ENCODE data around the gene CFAP300. TPM values are rescaled to one million over a fixed set of nuclear protein-coding genes. Genes with fewer than 3 reads are reported as not detected.
A peak's percentile ranks its signal among the peaks of the same experiment; 100 is the strongest.

CFAP300 gene
- total and polyA plus RNA-seq, 2 of the 8 experiments (the other 6 are each of a cell fraction or from before 2014, with no cell fraction given), result 2.1 to 2.8 TPM

DNA sequence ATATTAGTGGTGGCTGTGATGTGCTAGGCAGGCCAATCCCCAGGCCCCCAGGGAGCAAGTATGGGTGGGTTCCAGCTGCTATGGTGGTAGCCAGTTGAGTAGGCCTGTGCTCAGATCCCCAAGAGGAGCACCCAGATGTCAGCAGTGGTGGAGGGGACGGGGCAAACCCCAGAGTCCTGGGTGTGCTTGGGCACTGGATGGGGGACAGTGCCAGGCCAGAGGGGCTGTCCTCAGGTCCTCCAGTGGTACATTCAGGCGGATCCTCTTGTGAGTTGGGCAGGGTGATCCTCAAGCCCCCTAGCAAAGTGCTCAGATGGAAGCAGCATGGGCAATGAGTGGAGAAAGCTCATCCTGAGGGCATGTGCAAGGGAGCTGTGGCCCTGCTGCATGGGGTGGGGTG, 26.0 kb downstream of the CFAP300 start:
- H3K56ac ChIP-seq (replicated peaks; ENCODE audit: insufficient read length, low read depth, low read length), result no peak overlapping the region
- H4K91ac ChIP-seq (replicated peaks; ENCODE audit: insufficient read length, low read length), result peak overlapping the region; percentile 55
- H4K8ac ChIP-seq (ENCODE audit: extremely low read depth, insufficient read depth, low read length), result no peak overlapping the region
- H3K18ac ChIP-seq (ENCODE audit: extremely low read depth, low read length), result no peak overlapping the region; the same call in 1 of the 2 replicates
- no peak overlapping the region; the same call in 1 of the 2 replicates for H3K27ac ChIP-seq (ENCODE audit: low read depth, low read length)
- ChIA-PET POLR2A (ENCODE audit: partially characterized antibody) (no interaction called here), CTCF (ENCODE audit: partially characterized antibody) (interaction anchor here (1.2 kb wide), 1 partner anchor 211 kb away, joined by 3 read pairs; no protein-coding TSS in a partner anchor)
- no peak overlapping the region for H2BK5ac ChIP-seq (ENCODE audit: low read depth, low read length)
- H2AK5ac ChIP-seq (ENCODE audit: low read depth, low read length), result no peak overlapping the region
- H3K36me3 ChIP-seq (ENCODE audit: control insufficient read depth in 2 of 4, insufficient read depth in 4 of 4, low read length in 3 of 4), result no peaks in the 10 kb centered on the region
- H2BK15ac ChIP-seq (ENCODE audit: low read length), result no peak overlapping the region
- H3K79me1 ChIP-seq (ENCODE audit: low read depth, low read length), result no peaks in the 10 kb centered on the region
- no peak overlapping the region for H2BK20ac ChIP-seq (ENCODE audit: low read length)
- H3K79me2 ChIP-seq (ENCODE audit: control insufficient read depth in 1 of 2, insufficient read depth in 2 of 2, low read length in 2 of 2), result no peaks in the 10 kb centered on the region
- H2BK120ac ChIP-seq (replicated peaks; ENCODE audit: low read depth, low read length), result no peak overlapping the region
- FAIRE-seq (no peak), DNase-seq (ENCODE audit: low read depth in 1 of 2, low spot score in 2 of 2) (no peak)
- H4K5ac ChIP-seq (ENCODE audit: insufficient read length, low read depth, low read length), result no peak overlapping the region
- no peaks in the 10 kb centered on the region for H3K27me3 ChIP-seq (replicated peaks in 1 of 4; ENCODE audit: control insufficient read depth in 3 of 4, extremely low read depth in 1 of 4, insufficient read depth in 3 of 4, low read length in 3 of 4)
- H2AFZ ChIP-seq (ENCODE audit: low read length), result no peak overlapping the region
- H3K9me3 ChIP-seq (ENCODE audit: insufficient read depth in 2 of 2, low read depth in 1 of 2, low read length in 1 of 2), result peaks cover 6 to 8% of the 10 kb centered on the region in 2 experiments; a peak in 2 of 4 replicates
- 76% methylated on average over 2 of the region's 2 CpGs; no CpG with 5 or more reads in 1 of the 2 experiments for WGBS, 2 experiments (ENCODE audit: extremely low coverage in 1 of 2, insufficient coverage in 1 of 2, insufficient read length in 1 of 2, insufficient replicate concordance in 2 of 2, low coverage in 1 of 2, low lambda C conversion rate in 2 of 2, missing lambda C conversion rate in 1 of 2)
- H2BK12ac ChIP-seq (ENCODE audit: low read depth, low read length), result no peak overlapping the region
- no peaks in the 10 kb centered on the region for H3K23me2 ChIP-seq (ENCODE audit: low read depth, low read length)
- no peak overlapping the region for H3K4me3 ChIP-seq (ENCODE audit: extremely low read depth in 1 of 4, insufficient read depth in 2 of 4, low read depth in 3 of 4, low read length in 4 of 4)
- no peak overlapping the region for H3K4ac ChIP-seq (replicated peaks; ENCODE audit: insufficient read length, low read depth, low read length)
- H3K4me1 ChIP-seq (replicated peaks in 1 of 4; ENCODE audit: control insufficient read depth in 3 of 4, insufficient read depth in 4 of 4, low read length in 3 of 4), result peaks cover 0 to 2% (median 0%) of the 10 kb centered on the region in 4 experiments; a peak in 1 of 7 replicates
- no peak overlapping the region for H3K9ac ChIP-seq (replicated peaks in 1 of 4; ENCODE audit: extremely low read depth in 1 of 4, low read depth in 3 of 4, low read length in 3 of 4)
- H3K14ac ChIP-seq (ENCODE audit: insufficient read length), result no peak overlapping the region
- H3K23ac ChIP-seq (ENCODE audit: insufficient read length), result no peak overlapping the region
- no peak overlapping the region for H3K4me2 ChIP-seq (ENCODE audit: insufficient read depth in 1 of 2, low read depth in 2 of 2, low read length in 2 of 2)
- H4K20me1 ChIP-seq (replicated peaks in 1 of 2; ENCODE audit: control insufficient read depth in 1 of 2, insufficient read depth in 2 of 2, low read length in 2 of 2), result no peaks in the 10 kb centered on the region
- no peak for TF ChIP-seq HDAC6 (IDR thresholded peaks at IDR 0.05; ENCODE audit: low read depth, low read length)
- TF ChIP-seq TEAD4 (IDR thresholded peaks at IDR 0.05; ENCODE audit: low read depth, low read length), result no peak
- no peak for TF ChIP-seq NRF1 (IDR thresholded peaks at IDR 0.05; ENCODE audit: low read depth, low read length)
- TF ChIP-seq KDM4A (IDR thresholded peaks at IDR 0.05; ENCODE audit: low read depth, low read length, severe bottlenecking), result no peak
- TF ChIP-seq TAF1 (IDR thresholded peaks at IDR 0.05; ENCODE audit: low read depth, low read length), result no peak
- no peak for TF ChIP-seq CTBP2 (IDR thresholded peaks at IDR 0.05; ENCODE audit: borderline replicate concordance, insufficient read depth, insufficient read length, low read length)
- TF ChIP-seq, protein P1, sequence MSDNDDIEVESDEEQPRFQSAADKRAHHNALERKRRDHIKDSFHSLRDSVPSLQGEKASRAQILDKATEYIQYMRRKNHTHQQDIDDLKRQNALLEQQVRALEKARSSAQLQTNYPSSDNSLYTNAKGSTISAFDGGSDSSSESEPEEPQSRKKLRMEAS (IDR thresholded peaks at IDR 0.05), result no peak
- TF ChIP-seq, protein P2, sequence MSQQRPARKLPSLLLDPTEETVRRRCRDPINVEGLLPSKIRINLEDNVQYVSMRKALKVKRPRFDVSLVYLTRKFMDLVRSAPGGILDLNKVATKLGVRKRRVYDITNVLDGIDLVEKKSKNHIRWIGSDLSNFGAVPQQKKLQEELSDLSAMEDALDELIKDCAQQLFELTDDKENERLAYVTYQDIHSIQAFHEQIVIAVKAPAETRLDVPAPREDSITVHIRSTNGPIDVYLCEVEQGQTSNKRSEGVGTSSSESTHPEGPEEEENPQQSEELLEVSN (IDR thresholded peaks at IDR 0.05), result no peak
- no peak for TF ChIP-seq MAFK (IDR thresholded peaks at IDR 0.05; ENCODE audit: low read depth, low read length)
- no peak for TF ChIP-seq SP2 (IDR thresholded peaks at IDR 0.05; ENCODE audit: low read length)
- no peak for TF ChIP-seq CBX5 (IDR thresholded peaks at IDR 0.05; ENCODE audit: low read depth, low read length)
- no peak for TF ChIP-seq SUZ12 (IDR thresholded peaks at IDR 0.05; ENCODE audit: low read length)
- no peak for TF ChIP-seq KDM5A (IDR thresholded peaks at IDR 0.05; ENCODE audit: low read length)
- no peak for TF ChIP-seq CHD2 (IDR thresholded peaks at IDR 0.05; ENCODE audit: low read length)

Data from H1 (cell line).